Measurements from ENCODE around the gene DLG2. TPM values are rescaled to one million over a fixed set of nuclear protein-coding genes. Genes with fewer than 3 reads are reported as not detected.
"Not testable (repeated sequence)": the region's sequence is repeated elsewhere in the genome, so short reads cannot be mapped to it uniquely, and the experiment has no call there.

DLG2 gene
- total RNA-seq, 1 donor from 2014 or later, result 6.1 TPM

DNA sequence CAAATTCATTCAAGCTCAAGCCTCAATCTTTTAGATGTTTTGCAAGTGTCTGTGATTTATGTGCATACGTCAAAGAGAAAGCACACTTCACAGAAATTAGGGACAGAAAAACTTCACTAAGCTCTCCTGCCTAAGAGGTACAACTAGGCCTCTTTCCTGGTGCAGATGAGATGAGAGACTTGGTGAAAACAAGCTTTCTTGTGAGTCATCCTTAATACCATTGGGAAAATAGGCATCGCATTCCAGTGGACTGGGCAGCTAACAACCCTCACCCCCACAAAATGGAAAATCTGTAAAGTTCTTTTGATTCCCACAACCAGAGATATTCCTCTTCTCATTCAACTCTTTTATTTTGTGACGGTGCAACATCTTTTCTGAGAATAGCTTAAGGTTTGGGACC is 1230.6 kb downstream of the DLG2 start:
- DNase-seq (no peak), ATAC-seq (ENCODE audit: poor library complexity) (no peak)
- intact Hi-C loops (cut with DNase I), result no loop called here

GRCh38 chr11:84390441-84391078 is 1236.6 kb downstream of the DLG2 start:
- ATAC-seq (ENCODE audit: poor library complexity), result no peak
- intact Hi-C loops (cut with DNase I), result no loop called here
- no peak for DNase-seq

DNA sequence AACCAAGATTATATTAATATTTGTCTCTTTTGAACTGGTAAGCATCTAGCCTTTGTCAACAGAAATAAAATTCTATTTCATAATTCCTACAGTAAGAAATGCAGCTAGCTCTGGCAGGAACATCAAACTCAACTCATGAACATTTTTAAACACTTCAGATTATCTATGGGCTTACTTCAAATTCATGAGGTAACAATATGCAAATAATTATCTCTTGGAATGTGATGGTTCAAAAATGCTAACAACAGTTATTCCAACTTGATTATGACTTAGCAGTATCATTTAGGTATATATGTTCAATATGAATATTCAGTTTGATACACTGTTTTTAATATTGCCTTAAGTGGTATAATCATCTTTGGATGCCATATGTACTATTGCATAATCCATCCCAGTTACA is 1237.4 kb downstream of the DLG2 start:
- intact Hi-C loops (cut with DNase I), result no loop called here
- ATAC-seq (ENCODE audit: poor library complexity) (no peak), DNase-seq (no peak)

- intact Hi-C loops (cut with DNase I), result no loop called here
- DNase-seq, result no peak
- ATAC-seq (ENCODE audit: poor library complexity), result no peak
These were observed 1242.4 kb downstream of the DLG2 start for GRCh38 chr11:84384731-84385130.

- DNase-seq, result no peak
- intact Hi-C loops (cut with DNase I), result no loop called here
- ATAC-seq (ENCODE audit: poor library complexity), result no peak
These were observed 1243.6 kb downstream of the DLG2 start for GRCh38 chr11:84383576-84383975.

DNA sequence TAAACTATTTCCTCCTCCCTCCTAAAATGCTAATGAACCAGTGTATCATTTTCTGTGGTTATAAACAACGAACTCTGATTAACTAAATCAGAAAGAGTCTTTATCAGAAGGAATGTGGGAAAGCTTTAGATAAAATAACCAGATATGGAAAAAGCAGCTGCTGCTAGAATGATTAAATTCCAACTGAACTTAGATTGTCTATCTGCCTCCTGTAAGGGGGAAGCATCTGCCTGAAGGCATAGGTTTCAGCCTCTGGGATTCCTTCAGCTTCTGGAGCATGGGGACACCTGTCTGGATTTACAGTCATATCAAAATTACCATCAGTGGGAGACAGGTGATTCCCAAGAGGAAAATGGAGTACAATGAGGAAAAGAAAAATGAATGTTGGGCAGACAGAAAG is 1245.5 kb downstream of the DLG2 start:
- DNase-seq (no peak), ATAC-seq (ENCODE audit: poor library complexity) (no peak)
- intact Hi-C loops (cut with DNase I), result no loop called here

DNA sequence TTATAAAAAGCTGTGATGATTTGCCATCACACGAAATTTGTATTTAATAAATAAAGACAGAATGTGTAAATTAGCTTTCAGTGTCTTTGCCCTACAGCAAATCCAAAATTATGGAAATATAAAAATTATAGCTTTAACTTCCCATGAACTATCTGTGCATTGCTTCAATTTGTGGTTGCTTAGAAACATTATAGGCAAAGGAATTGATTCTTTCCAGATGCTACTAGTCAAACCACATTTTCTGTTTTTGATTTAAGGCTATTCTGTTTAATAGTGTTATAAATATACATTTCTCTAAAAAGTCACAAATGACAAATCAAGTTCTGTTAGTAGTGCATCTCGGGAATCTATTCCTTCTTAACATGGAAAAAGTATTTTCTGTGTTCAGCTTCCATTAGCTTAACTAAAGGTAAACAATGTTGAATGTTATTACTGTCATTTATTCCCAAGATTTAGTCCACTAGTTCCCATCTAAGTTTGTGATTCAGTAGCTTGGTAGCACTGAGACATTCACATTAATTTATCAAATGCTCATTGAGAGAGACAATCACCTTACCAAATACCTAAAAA is 1254.7 kb downstream of the DLG2 start:
- no peak for ATAC-seq (ENCODE audit: poor library complexity)
- intact Hi-C loops (cut with DNase I), result no loop called here
- DNase-seq, result no peak

DNA sequence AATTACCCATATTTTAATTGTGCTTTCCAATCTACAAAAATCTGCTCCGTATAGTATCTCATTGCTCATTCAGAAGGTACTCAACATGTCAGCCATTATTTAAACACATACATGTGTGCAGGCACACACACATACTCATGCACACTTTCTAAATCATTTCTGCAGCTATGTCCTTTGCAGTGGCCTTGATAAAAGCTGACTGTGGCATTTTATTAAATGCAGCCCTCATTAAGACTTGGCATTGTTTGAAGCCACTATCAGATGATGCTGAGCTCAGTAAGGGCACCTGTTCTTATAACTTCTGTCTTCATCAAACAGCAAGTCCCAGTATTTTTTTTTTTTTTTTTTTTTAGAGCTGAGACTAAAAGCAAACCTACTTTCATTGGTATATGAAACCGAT is 1269.1 kb downstream of the DLG2 start:
- no peak for DNase-seq
- ATAC-seq (ENCODE audit: poor library complexity), result no peak

DNA sequence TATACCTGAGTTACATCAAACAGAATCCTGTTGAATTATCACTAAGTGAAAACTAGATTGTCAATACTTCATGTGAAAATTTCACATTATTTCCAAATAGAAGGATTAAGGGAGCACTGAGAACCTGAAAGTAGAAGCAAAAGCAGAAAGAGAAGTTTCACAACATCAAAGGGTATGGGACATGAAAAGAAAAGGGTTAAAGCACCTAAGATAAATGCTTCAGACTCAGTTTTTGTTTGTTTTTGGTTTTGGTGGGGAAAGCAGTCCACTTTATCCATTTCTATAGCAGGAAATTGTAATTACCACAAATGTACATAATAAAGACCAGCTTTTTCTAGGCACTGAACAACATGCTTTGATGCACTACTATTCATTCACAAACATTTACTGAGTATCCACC is 1271.2 kb downstream of the DLG2 start:
- ATAC-seq (ENCODE audit: poor library complexity) (no peak), DNase-seq (no peak)
- intact Hi-C loops (cut with DNase I), result no loop called here

More for the DNA sequence above, 1269.1 kb downstream of the DLG2 start:
- intact Hi-C loops (cut with DNase I), result no loop called here

GRCh38 chr11:84345597-84345996 is 1281.5 kb downstream of the DLG2 start:
- ATAC-seq (ENCODE audit: poor library complexity), result no peak
- no peak for DNase-seq
- intact Hi-C loops (cut with DNase I), result no loop called here

DNA sequence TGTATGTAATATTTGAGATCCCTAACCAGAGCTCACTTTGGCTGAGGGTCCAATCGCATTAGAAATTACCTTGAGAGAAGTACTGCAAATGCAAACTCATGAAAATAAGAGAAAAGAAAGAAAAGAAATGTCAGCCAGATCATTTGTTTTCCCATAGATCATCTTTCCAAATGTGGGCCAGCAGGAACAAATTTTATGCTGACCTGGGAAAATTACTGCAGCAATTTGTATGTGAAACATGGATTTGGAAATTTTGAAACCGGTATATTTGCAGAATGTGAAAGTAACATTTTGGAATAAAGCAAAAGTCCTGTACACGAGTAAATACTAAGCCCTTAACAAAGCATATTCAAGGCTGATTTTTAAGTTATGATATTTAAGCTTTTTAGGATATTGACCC is 1282.1 kb downstream of the DLG2 start:
- no peak for DNase-seq
- ATAC-seq (ENCODE audit: poor library complexity), result no peak
- intact Hi-C loops (cut with DNase I), result no loop called here

GRCh38 chr11:84339796-84340195 is 1287.3 kb downstream of the DLG2 start:
- DNase-seq, result no peak
- intact Hi-C loops (cut with DNase I), result no loop called here
- ATAC-seq (ENCODE audit: poor library complexity), result no peak

DNA sequence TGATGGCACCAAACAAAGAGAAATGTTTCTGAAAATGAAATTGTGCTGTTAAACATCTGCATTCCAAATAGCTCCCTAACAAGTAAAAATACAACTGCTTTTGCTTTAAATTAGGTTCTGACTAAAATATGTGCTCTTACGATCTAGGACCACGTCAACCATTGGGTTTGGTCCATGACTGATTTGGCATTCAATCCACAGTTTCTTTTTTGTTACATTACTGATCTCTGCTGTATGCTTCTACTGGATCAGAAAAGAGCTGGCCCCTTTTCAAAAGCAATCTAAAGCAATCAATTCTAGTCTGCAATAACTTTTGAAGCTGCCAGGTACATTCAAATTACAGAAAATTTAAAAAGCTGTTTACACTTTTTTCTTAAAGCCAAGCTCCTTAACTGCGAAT is 1293.9 kb downstream of the DLG2 start:
- ATAC-seq (ENCODE audit: poor library complexity) (no peak), DNase-seq (no peak)
- intact Hi-C loops (cut with DNase I), result no loop called here

DNA sequence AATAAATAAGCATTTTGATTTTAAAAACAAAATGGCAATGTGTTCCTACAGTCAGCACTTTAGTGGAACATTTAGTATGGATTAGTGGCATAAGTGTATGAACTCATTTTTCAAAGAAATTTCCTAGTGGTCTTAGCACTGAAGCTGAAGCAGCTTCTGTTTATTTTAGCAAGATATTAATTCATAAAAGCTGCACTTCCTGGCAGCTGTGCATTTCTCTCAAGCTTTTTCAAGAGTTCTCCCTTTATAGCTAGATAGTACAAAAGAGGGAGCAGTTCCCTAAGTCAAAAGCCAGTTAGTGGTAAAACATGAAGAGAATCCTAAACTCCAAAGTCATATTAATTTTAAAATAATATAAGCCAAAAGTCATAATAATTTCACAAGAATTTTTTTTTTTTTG is 1304.9 kb downstream of the DLG2 start:
- ATAC-seq (ENCODE audit: poor library complexity) (no peak), DNase-seq (no peak)
- intact Hi-C loops (cut with DNase I), result no loop called here

GRCh38 chr11:84319863-84320262 is 1307.3 kb downstream of the DLG2 start:
- ATAC-seq (ENCODE audit: poor library complexity) (no peak), DNase-seq (no peak)
- intact Hi-C loops (cut with DNase I), result no loop called here

DNA sequence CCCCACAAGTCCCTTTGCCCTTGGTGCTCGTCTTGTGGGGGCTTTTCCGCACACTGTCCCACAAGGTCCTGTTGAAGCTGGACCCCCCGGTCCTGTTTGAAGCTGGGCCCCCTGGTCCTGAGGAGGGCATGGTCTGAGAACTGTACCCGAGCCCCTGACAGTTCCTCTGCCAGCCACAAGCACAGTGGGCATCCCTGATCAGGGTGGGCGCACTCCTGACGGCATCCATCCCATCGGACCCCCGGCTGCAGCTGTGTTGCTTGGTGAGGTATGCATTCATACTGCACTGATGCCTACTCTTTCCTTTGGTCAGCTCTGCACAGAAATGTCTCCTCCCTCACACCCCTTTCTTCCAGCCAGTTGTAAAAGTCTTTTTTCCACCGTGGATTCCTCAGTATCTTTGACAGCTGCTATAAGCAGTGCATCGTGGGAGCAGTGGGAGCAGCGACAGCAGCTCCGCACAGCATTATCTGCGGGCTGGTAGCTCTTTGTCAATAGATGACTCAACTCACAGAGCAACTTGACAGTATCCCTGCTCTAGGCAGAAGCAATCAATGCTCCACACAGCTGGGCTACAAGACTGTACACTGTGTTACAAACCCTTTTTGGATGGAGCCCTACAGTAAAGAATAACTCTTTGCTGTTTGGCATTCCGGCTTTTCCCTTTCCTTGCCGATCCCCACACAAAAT is 1310.1 kb downstream of the DLG2 start:
- ATAC-seq (ENCODE audit: poor library complexity) (peak; percentile 72), DNase-seq (no peak)
- intact Hi-C loops (cut with DNase I), result no loop called here

DNA sequence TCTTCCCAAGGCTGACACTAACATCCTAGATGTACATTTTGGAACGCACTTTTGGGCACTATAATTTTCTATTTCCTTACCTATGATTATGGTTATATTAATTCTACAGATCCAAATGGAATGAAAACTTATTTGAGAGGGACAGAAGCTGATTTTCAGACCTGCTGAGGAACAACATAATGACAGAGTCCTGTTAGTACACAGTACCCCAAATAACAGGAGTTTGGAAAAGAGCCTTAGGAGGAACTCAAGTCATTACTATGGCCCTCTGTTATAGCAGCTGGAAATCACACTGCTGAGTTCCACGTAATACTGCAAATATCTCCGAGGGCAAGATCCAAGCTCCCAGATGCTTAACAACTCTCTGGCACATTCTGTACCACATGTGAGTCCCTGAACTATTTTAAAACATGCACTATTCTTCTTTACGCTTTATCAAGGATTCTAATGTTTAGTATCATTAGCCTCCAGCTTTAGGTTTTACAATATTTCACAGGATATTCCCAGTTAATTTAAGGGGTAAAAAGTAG is 1313.2 kb downstream of the DLG2 start:
- intact Hi-C loops (cut with DNase I), result no loop called here
- ATAC-seq (ENCODE audit: poor library complexity) (peak; percentile 70), DNase-seq (no peak)

DNA sequence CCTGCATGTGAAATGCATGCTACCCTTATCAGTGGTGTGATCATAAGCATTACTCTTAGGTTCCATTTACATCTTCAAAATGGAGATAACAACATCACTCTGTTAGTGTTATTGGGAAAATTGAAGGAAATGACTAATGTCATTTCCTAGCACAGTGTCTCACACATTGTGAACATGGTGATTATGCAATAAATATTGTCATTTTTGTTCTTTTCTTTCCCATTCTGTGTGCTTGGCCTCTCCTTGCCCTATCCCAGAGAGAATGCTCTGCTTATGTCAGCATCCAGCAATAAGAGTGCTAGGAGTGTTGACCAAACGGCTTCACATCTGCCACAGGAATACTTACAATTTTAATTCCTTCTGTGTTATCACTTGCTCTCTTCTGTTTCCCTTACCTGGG is 1316.9 kb downstream of the DLG2 start:
- peak; percentile 34 for ATAC-seq (ENCODE audit: poor library complexity)
- no peak for DNase-seq
- intact Hi-C loops (cut with DNase I), result no loop called here

GRCh38 chr11:84308491-84308890 is 1318.7 kb downstream of the DLG2 start:
- ATAC-seq (ENCODE audit: poor library complexity); DNase-seq; intact Hi-C loops (cut with DNase I): not testable (repeated sequence)

DNA sequence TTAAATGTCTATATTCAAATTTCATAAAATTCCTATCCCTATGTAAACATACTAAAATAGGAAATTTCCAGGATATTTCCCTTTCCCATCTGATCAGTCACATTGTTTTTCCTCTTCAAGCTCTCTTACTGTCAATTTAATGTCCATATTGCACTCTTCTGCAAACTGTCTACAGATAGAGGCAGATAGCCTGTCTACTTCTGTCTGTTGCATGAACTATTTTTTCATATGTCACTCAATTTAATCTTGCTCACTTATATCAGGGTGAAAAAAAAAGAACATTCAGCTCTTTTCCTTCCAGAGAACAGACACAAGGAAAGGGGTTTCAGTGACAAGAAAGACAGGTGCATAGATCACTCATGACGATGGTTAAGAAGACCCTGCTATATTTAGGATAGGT is 1327.1 kb downstream of the DLG2 start:
- DNase-seq (no peak), ATAC-seq (ENCODE audit: poor library complexity) (no peak)
- intact Hi-C loops (cut with DNase I), result no loop called here

Data from Right ventricle myocardium superior (tissue), 1 donor.